ENCODE measurements around the gene SPATA32.
"Not testable (repeated sequence)": the region's sequence is repeated elsewhere in the genome, so short reads cannot be mapped to it uniquely, and the experiment has no call there.

SPATA32 gene

GRCh38 chr17:45261577-45262515 is at the start of gene SPATA32:
Gene SPATA32 (minus strand): TSS chr17:45262094. CDS start chr17:45262016, 78 bp downstream.
- Histone ChIP-seq H3K9me3 (ENCODE audit: low read length) (no peaks in the 10 kb centered on the region), H3K4me1 (ENCODE audit: insufficient read depth, low read length) (no peaks in the 10 kb centered on the region), H3K4me3 (ENCODE audit: low read length) (no peak within 1 kb of the TSS), H3K36me3 (ENCODE audit: insufficient read depth, low read length) (peaks cover 28% of the 10 kb centered on the region), H2AFZ (ENCODE audit: low read depth, low read length) (no peak within 1 kb of the TSS), H3K27me3 (ENCODE audit: insufficient read depth, low read length) (no peaks in the 10 kb centered on the region)

GRCh38 chr17:45311401-45311759 is 49.5 kb upstream of the SPATA32 start:
- Histone ChIP-seq H3K4me3 (ENCODE audit: low read length) (no peak overlapping the region), H3K36me3 (ENCODE audit: insufficient read depth, low read length) (no peaks in the 10 kb centered on the region), H3K9me3 (ENCODE audit: low read length) (no peaks in the 10 kb centered on the region), H2AFZ (ENCODE audit: low read depth, low read length) (no peak overlapping the region), H3K4me1 (ENCODE audit: insufficient read depth, low read length) (peaks cover 23% of the 10 kb centered on the region), H3K27me3 (ENCODE audit: insufficient read depth, low read length) (no peaks in the 10 kb centered on the region)

- peaks cover 24% of the 10 kb centered on the region for H3K4me1 ChIP-seq (ENCODE audit: insufficient read depth, low read length)
- no peak overlapping the region for H3K4me3 ChIP-seq (ENCODE audit: low read length)
- no peaks in the 10 kb centered on the region for H3K27me3 ChIP-seq (ENCODE audit: insufficient read depth, low read length)
- H2AFZ ChIP-seq (ENCODE audit: low read depth, low read length), result no peak overlapping the region
- no peaks in the 10 kb centered on the region for H3K9me3 ChIP-seq (ENCODE audit: low read length)
- H3K36me3 ChIP-seq (ENCODE audit: insufficient read depth, low read length), result no peaks in the 10 kb centered on the region
Observed at GRCh38 chr17:45310380-45311324, 48.8 kb upstream of the SPATA32 start.

- no peaks in the 10 kb centered on the region for H3K27me3 ChIP-seq (ENCODE audit: insufficient read depth, low read length)
- no peak overlapping the region for H3K4me3 ChIP-seq (ENCODE audit: low read length)
- H2AFZ ChIP-seq (ENCODE audit: low read depth, low read length), result no peak overlapping the region
- H3K4me1 ChIP-seq (ENCODE audit: insufficient read depth, low read length), result peaks cover 11% of the 10 kb centered on the region
- peaks cover under 1% of the 10 kb centered on the region for H3K36me3 ChIP-seq (ENCODE audit: insufficient read depth, low read length)
- H3K9me3 ChIP-seq (ENCODE audit: low read length), result no peaks in the 10 kb centered on the region
Observed at GRCh38 chr17:45309400-45309799, 47.5 kb upstream of the SPATA32 start.

GRCh38 chr17:45308840-45309239 is 46.9 kb upstream of the SPATA32 start:
- Histone ChIP-seq H3K9me3 (ENCODE audit: low read length) (no peaks in the 10 kb centered on the region), H3K27me3 (ENCODE audit: insufficient read depth, low read length) (no peaks in the 10 kb centered on the region), H3K4me3 (ENCODE audit: low read length) (no peak overlapping the region), H3K4me1 (ENCODE audit: insufficient read depth, low read length) (peaks cover 6% of the 10 kb centered on the region), H2AFZ (ENCODE audit: low read depth, low read length) (no peak overlapping the region), H3K36me3 (ENCODE audit: insufficient read depth, low read length) (peaks cover 3% of the 10 kb centered on the region)

GRCh38 chr17:45308016-45308365 is 46.1 kb upstream of the SPATA32 start:
- H2AFZ ChIP-seq (ENCODE audit: low read depth, low read length), result no peak overlapping the region
- H3K4me3 ChIP-seq (ENCODE audit: low read length), result no peak overlapping the region
- H3K4me1 ChIP-seq (ENCODE audit: insufficient read depth, low read length), result peaks cover 5% of the 10 kb centered on the region
- H3K36me3 ChIP-seq (ENCODE audit: insufficient read depth, low read length), result peaks cover 3% of the 10 kb centered on the region
- no peaks in the 10 kb centered on the region for H3K9me3 ChIP-seq (ENCODE audit: low read length)
- no peaks in the 10 kb centered on the region for H3K27me3 ChIP-seq (ENCODE audit: insufficient read depth, low read length)

- Histone ChIP-seq H3K4me1 (ENCODE audit: insufficient read depth, low read length) (peaks cover 5% of the 10 kb centered on the region), H3K36me3 (ENCODE audit: insufficient read depth, low read length) (peaks cover 3% of the 10 kb centered on the region), H3K9me3 (ENCODE audit: low read length) (no peaks in the 10 kb centered on the region), H3K4me3 (ENCODE audit: low read length) (no peak overlapping the region), H3K27me3 (ENCODE audit: insufficient read depth, low read length) (no peaks in the 10 kb centered on the region), H2AFZ (ENCODE audit: low read depth, low read length) (no peak overlapping the region)
Observed at GRCh38 chr17:45307290-45308015, 45.6 kb upstream of the SPATA32 start.

- Histone ChIP-seq H2AFZ (ENCODE audit: low read depth, low read length) (no peak overlapping the region), H3K4me1 (ENCODE audit: insufficient read depth, low read length) (peaks cover 5% of the 10 kb centered on the region)
Observed at GRCh38 chr17:45306623-45307022, 44.7 kb upstream of the SPATA32 start.

GRCh38 chr17:45306094-45306493 is 44.2 kb upstream of the SPATA32 start:
- Histone ChIP-seq H3K27me3 (ENCODE audit: insufficient read depth, low read length) (no peaks in the 10 kb centered on the region), H3K4me3 (ENCODE audit: low read length) (no peak overlapping the region), H3K9me3 (ENCODE audit: low read length) (no peaks in the 10 kb centered on the region), H3K36me3 (ENCODE audit: insufficient read depth, low read length) (peaks cover 3% of the 10 kb centered on the region), H3K4me1 (ENCODE audit: insufficient read depth, low read length) (peaks cover 5% of the 10 kb centered on the region), H2AFZ (ENCODE audit: low read depth, low read length) (no peak overlapping the region)

More at GRCh38 chr17:45306623-45307022, 44.7 kb upstream of the SPATA32 start:
- Histone ChIP-seq H3K36me3 (ENCODE audit: insufficient read depth, low read length) (peaks cover 3% of the 10 kb centered on the region), H3K9me3 (ENCODE audit: low read length) (no peaks in the 10 kb centered on the region), H3K4me3 (ENCODE audit: low read length) (no peak overlapping the region), H3K27me3 (ENCODE audit: insufficient read depth, low read length) (no peaks in the 10 kb centered on the region)

- peaks cover 3% of the 10 kb centered on the region for H3K36me3 ChIP-seq (ENCODE audit: insufficient read depth, low read length)
- H2AFZ ChIP-seq (ENCODE audit: low read depth, low read length), result no peak overlapping the region
- no peaks in the 10 kb centered on the region for H3K9me3 ChIP-seq (ENCODE audit: low read length)
- peaks cover 5% of the 10 kb centered on the region for H3K4me1 ChIP-seq (ENCODE audit: insufficient read depth, low read length)
- H3K27me3 ChIP-seq (ENCODE audit: insufficient read depth, low read length), result no peaks in the 10 kb centered on the region
- H3K4me3 ChIP-seq (ENCODE audit: low read length), result no peak overlapping the region
Observed at GRCh38 chr17:45305530-45306087, 43.7 kb upstream of the SPATA32 start.

GRCh38 chr17:45302649-45303173 is 40.8 kb upstream of the SPATA32 start:
- H3K27me3 ChIP-seq (ENCODE audit: insufficient read depth, low read length), result no peaks in the 10 kb centered on the region
- H3K4me1 ChIP-seq (ENCODE audit: insufficient read depth, low read length), result peaks cover 16% of the 10 kb centered on the region
- no peaks in the 10 kb centered on the region for H3K9me3 ChIP-seq (ENCODE audit: low read length)
- no peak overlapping the region for H2AFZ ChIP-seq (ENCODE audit: low read depth, low read length)
- H3K36me3 ChIP-seq (ENCODE audit: insufficient read depth, low read length), result peaks cover 3% of the 10 kb centered on the region
- no peak overlapping the region for H3K4me3 ChIP-seq (ENCODE audit: low read length)

- H3K27me3 ChIP-seq (ENCODE audit: insufficient read depth, low read length); H3K9me3 ChIP-seq (ENCODE audit: low read length); H3K36me3 ChIP-seq (ENCODE audit: insufficient read depth, low read length); H2AFZ ChIP-seq (ENCODE audit: low read depth, low read length); H3K4me3 ChIP-seq (ENCODE audit: low read length): not testable (repeated sequence)
- peaks cover 16% of the 10 kb centered on the region for H3K4me1 ChIP-seq (ENCODE audit: insufficient read depth, low read length)
Observed at GRCh38 chr17:45302220-45302619, 40.3 kb upstream of the SPATA32 start.
